T-helper 2 cell treated with Interferon-gamma antibody and Interleukin-4, amounts not matched to agents 5 μg/mL and 100 μg/mL, for 36 hours (primary cell): ENCODE data around the gene TLE5.
A peak's percentile ranks its signal among the peaks of the same experiment; 100 is the strongest.

Source experiments
- DNase-seq: peaks from one replicate; pipeline ENCODE4 v3.0.0; 2021; ENCODE audit warnings: low spot score
- H3K27ac Mint-ChIP-seq: one replicate; pipeline ENCODE4 v1.8.0; 2021; ENCODE audit warnings: mild to moderate bottlenecking, mixed read lengths
- H3K27me3 Mint-ChIP-seq: one replicate; pipeline ENCODE4 v1.8.0; 2021; ENCODE audit warnings: low read depth, mixed read lengths
- H3K36me3 Mint-ChIP-seq: one replicate; pipeline ENCODE4 v1.8.0; 2021; ENCODE audit warnings: low read depth, mixed read lengths
- H3K4me1 Mint-ChIP-seq: one replicate; pipeline ENCODE4 v1.8.0; 2021; ENCODE audit warnings: low read depth, mixed read lengths
- H3K4me3 Mint-ChIP-seq: one replicate; pipeline ENCODE4 v1.8.0; 2022; ENCODE audit warnings: mild to moderate bottlenecking, moderate library complexity, mixed read lengths
- H3K9me3 Mint-ChIP-seq: one replicate; pipeline ENCODE4 v1.8.0; 2021; ENCODE audit warnings: mixed read lengths

TLE5 gene

GRCh38 chr19:3036119-3036976, 25.9 kb downstream of the TLE5 start:
- Mint-ChIP-seq H3K4me1 (peaks cover 15% of the 10 kb centered on the region), H3K4me3 (peak overlapping the region; percentile 88), H3K27ac (peak overlapping the region; percentile 94), H3K9me3 (no peaks in the 10 kb centered on the region), H3K27me3 (peaks cover 22% of the 10 kb centered on the region), H3K36me3 (no peaks in the 10 kb centered on the region)
- DNase-seq: peak; percentile 80

GRCh38 chr19:3035542-3036118, 26.7 kb downstream of the TLE5 start:
- H3K27me3 Mint-ChIP-seq: peaks cover 28% of the 10 kb centered on the region

DNA sequence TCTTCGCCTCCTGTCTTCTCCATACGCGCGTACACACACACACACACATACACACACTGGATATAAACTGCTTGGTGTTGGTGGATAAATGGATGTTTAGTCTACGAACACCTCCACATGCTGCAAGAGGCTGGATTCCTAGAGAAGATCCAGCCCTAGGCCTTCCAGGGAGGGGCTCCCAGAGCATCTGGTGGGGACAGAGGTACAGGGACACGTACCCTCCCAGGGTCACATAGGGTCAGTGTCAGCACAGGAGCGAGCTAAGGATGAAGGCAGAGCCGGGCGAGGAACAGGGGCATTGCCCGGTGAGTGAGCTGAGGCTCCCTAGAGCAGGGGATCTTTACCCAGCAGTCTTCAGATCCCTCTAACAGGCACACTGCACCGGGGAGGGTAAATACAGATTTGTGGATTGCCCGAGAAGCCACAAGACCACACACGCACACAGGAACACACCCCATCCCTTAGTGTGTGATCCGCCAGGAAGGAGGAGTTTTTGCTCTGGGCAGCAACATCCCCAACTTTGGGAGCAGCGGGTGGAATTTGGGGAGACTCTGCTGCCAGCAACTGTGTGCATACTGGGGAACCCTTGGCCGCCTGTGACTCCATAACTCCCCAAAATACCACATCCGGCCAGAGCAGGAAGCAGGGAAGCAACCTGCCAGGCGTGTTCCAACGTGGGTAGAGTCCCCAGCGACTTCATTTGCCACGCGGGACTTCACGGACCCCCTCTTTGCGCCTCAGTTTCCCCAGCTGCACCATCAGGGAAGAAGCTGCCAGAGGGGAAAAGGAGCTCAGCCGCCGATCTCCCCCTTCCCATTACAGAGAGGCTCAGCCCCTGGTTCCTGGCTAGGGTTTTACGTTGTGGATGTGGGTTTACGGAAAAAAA, 27.4 kb downstream of the TLE5 start:
- Mint-ChIP-seq H3K4me3 (peak overlapping the region; percentile 88), H3K27ac (peak overlapping the region; percentile 94), H3K27me3 (peaks cover 34% of the 10 kb centered on the region), H3K36me3 (no peaks in the 10 kb centered on the region), H3K9me3 (no peaks in the 10 kb centered on the region), H3K4me1 (peaks cover 15% of the 10 kb centered on the region)
- DNase-seq: peak; percentile 50

More at GRCh38 chr19:3035542-3036118, 26.7 kb downstream of the TLE5 start:
- DNase-seq: peak; percentile 96
- peaks cover 15% of the 10 kb centered on the region for H3K4me1 Mint-ChIP-seq
- no peaks in the 10 kb centered on the region for H3K9me3 Mint-ChIP-seq
- H3K4me3 Mint-ChIP-seq: peak overlapping the region; percentile 88
- peak overlapping the region; percentile 94 for H3K27ac Mint-ChIP-seq
- no peaks in the 10 kb centered on the region for H3K36me3 Mint-ChIP-seq

DNA sequence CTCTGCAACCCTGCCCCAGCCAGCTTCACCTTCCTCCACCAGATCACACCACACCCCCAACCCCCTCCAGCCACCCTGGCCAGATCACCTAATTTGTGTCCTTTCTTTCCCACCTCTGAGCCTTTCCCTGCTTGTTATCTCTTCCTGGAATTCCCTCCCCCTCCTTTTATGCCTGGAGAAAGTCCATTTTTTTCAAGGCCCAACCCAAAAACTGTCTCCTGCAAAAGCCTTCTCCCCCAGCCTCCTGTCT, 28.0 kb downstream of the TLE5 start:
- H3K4me3 Mint-ChIP-seq: no peak overlapping the region
- H3K27ac Mint-ChIP-seq: no peak overlapping the region
- H3K36me3 Mint-ChIP-seq: no peaks in the 10 kb centered on the region
- H3K27me3 Mint-ChIP-seq: peaks cover 40% of the 10 kb centered on the region
- no peaks in the 10 kb centered on the region for H3K9me3 Mint-ChIP-seq
- peaks cover 15% of the 10 kb centered on the region for H3K4me1 Mint-ChIP-seq
- DNase-seq: no peak

DNA sequence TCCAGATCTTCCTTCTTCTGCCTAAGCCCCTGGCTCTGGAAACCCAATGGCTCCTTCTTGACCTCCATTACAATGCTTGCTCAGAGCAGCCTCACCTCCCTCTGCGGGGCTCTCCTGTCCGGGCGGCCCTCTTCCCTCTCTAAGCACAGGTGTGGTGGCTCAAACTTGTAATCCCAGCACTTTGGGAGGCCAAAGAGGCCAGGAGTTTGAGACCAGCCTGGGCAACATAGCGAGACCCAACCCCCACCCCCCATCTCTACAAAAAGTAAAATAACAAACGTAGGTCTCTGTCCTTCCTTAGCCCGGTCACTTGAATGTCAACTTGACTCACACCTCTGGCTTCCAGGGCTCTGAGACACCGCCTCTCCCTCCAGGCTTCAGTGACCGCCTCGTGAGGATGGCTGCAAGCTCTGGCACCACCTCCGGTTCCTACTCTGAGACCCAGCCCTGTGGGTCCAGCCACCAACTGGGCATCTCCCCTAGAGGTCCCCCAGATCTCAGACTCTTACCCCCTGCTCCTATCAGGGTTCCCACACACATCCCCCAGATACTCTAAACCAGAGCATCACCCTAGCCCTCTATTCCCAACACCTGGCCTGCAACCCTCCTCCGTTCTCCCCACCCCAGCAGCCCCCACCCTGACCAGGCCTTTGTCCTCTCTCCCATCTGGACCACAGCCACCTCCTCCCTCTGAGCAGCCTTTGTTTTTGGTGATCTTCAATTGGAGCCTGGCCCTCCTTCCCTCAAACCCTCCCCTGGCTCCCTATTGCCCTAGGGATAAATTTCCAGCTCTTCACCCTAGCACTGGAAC, 28.5 kb downstream of the TLE5 start:
- H3K4me1 Mint-ChIP-seq: peaks cover 15% of the 10 kb centered on the region
- peak overlapping the region; percentile 47 for H3K27ac Mint-ChIP-seq
- DNase-seq: no peak
- no peak overlapping the region for H3K4me3 Mint-ChIP-seq
- H3K9me3 Mint-ChIP-seq: no peaks in the 10 kb centered on the region
- peaks cover 40% of the 10 kb centered on the region for H3K27me3 Mint-ChIP-seq
- no peaks in the 10 kb centered on the region for H3K36me3 Mint-ChIP-seq

- no peaks in the 10 kb centered on the region for H3K36me3 Mint-ChIP-seq
- H3K4me1 Mint-ChIP-seq: peaks cover 15% of the 10 kb centered on the region
- H3K27me3 Mint-ChIP-seq: peaks cover 54% of the 10 kb centered on the region
- no peak for DNase-seq
- no peak overlapping the region for H3K27ac Mint-ChIP-seq
- no peak overlapping the region for H3K4me3 Mint-ChIP-seq
- no peaks in the 10 kb centered on the region for H3K9me3 Mint-ChIP-seq
Observed at GRCh38 chr19:3031607-3031867, 30.8 kb downstream of the TLE5 start.

GRCh38 chr19:3029065-3029923, 33.0 kb downstream of the TLE5 start, which contains the start of gene TLE2:
TSS of gene TLE2 (minus strand) at chr19:3029280. CDS start at chr19:3028904, 376 bp downstream.
- peaks cover 56% of the 10 kb centered on the region for H3K27me3 Mint-ChIP-seq
- peak within 1 kb of the TSS; percentile 52 for H3K4me3 Mint-ChIP-seq
- H3K36me3 Mint-ChIP-seq: no peaks in the 10 kb centered on the region
- peaks cover 4% of the 10 kb centered on the region for H3K4me1 Mint-ChIP-seq
- H3K27ac Mint-ChIP-seq: no peak within 1 kb of the TSS
- no peaks in the 10 kb centered on the region for H3K9me3 Mint-ChIP-seq
- no peak for DNase-seq

- H3K27ac Mint-ChIP-seq: no peak overlapping the region
- H3K9me3 Mint-ChIP-seq: no peaks in the 10 kb centered on the region
- H3K4me3 Mint-ChIP-seq: peak overlapping the region; percentile 45
- peaks cover 49% of the 10 kb centered on the region for H3K27me3 Mint-ChIP-seq
- no peaks in the 10 kb centered on the region for H3K36me3 Mint-ChIP-seq
- DNase-seq: no peak
- H3K4me1 Mint-ChIP-seq: peaks cover 4% of the 10 kb centered on the region
Observed at GRCh38 chr19:3028305-3029064, 33.8 kb downstream of the TLE5 start.

GRCh38 chr19:3027981-3028304, 34.4 kb downstream of the TLE5 start:
- Mint-ChIP-seq H3K9me3 (no peaks in the 10 kb centered on the region), H3K4me1 (peaks cover 8% of the 10 kb centered on the region), H3K27me3 (peaks cover 47% of the 10 kb centered on the region), H3K27ac (no peak overlapping the region), H3K4me3 (peak overlapping the region; percentile 45), H3K36me3 (no peaks in the 10 kb centered on the region)
- DNase-seq: no peak

DNA sequence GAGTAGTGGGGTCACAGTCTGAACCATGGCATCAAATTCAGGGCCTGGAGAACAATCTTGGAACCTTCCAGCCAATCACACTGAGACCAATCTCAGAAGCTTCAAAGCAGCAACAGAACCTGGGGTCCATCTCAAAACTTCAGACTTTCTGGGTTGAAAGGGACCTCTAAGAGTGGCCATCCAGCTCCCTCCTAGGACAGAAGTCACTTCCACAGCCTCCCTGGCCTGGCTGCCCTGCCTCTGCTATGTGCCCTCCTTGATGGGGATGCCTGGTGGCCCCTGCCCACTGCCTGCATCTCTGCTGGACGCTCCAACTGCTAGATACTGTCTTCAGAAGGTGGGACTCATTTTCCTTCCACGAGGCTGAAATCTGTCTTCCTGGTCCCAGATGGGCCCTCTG, 35.0 kb downstream of the TLE5 start:
- Mint-ChIP-seq H3K36me3 (no peaks in the 10 kb centered on the region), H3K4me1 (peaks cover 14% of the 10 kb centered on the region), H3K27me3 (peaks cover 45% of the 10 kb centered on the region), H3K4me3 (no peak overlapping the region), H3K9me3 (no peaks in the 10 kb centered on the region), H3K27ac (no peak overlapping the region)
- DNase-seq: no peak

DNA sequence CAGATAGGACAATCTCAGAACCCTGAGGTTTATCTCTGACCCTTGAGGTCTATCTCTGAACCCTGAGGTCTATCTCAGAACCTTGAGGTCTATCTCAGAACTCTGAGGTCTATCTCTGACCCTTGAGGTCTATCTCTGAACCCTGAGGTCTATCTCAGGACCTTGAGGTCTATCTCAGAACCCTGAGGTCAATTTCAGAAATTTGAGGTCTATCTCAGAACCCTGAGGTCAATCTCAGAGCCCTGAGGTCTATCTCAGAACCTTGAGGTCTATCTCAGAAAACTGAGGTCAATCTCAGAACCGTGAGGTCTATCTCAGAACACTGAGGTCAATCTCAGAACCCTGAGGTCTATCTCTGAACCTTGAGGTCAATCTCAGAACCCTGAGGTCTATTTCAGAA, 35.5 kb downstream of the TLE5 start:
- Mint-ChIP-seq H3K9me3 (no peaks in the 10 kb centered on the region), H3K27me3 (peaks cover 43% of the 10 kb centered on the region), H3K36me3 (no peaks in the 10 kb centered on the region), H3K27ac (no peak overlapping the region), H3K4me3 (no peak overlapping the region), H3K4me1 (peaks cover 14% of the 10 kb centered on the region)
- no peak for DNase-seq

- Mint-ChIP-seq H3K9me3 (no peaks in the 10 kb centered on the region), H3K4me1 (peaks cover 14% of the 10 kb centered on the region), H3K27ac (no peak overlapping the region), H3K36me3 (no peaks in the 10 kb centered on the region), H3K27me3 (peaks cover 33% of the 10 kb centered on the region), H3K4me3 (no peak overlapping the region)
- DNase-seq: no peak
Observed at GRCh38 chr19:3025549-3025886, 36.8 kb downstream of the TLE5 start.
